K562 (cell line): ENCODE measurements around the gene RBFOX2. TPM values are rescaled to one million over a fixed set of nuclear protein-coding genes. Genes with fewer than 3 reads are reported as not detected.
A peak's percentile ranks its signal among the peaks of the same experiment; 100 is the strongest.

Experiments used
- HDAC8 ChIP-seq: fragments of 450-650 bp; IDR thresholded peaks from 2 replicates; pipeline ENCODE4 v1.6.1; 2016; ENCODE audit warnings: mild to moderate bottlenecking, missing genetic modification characterization, moderate library complexity, missing compliant biosample characterization
- NRF1 ChIP-seq, 2 experiments: fragments of 450-650 bp; IDR thresholded peaks in 1 of 2; conservative IDR thresholded peaks in 1 of 2; 2 replicates each; pipeline ENCODE4 v1.6.1; 2014; ENCODE audit warnings: mild to moderate bottlenecking in 2 of 2
- POLR2G ChIP-seq: fragments of 200-400 bp; formaldehyde crosslinking; IDR thresholded peaks from 2 replicates; pipeline ENCODE4 v1.6.1; 2017; ENCODE audit warnings: low read depth, mild to moderate bottlenecking, antibody characterized with exemption, low read length, moderate library complexity
- SIN3A ChIP-seq, 2 experiments: fragments of 150-350 bp in 1 of 2; IDR thresholded peaks; 2 replicates each; pipeline ENCODE4 v1.6.1; 2011 to 2016; ENCODE audit warnings: borderline replicate concordance in 2 of 2, low read depth in 2 of 2, low read length in 2 of 2, mild to moderate bottlenecking in 2 of 2, moderate library complexity in 2 of 2; ENCODE audit not compliant: control insufficient read depth in 1 of 2
- SRSF9 ChIP-seq: fragments of 200-400 bp; formaldehyde crosslinking; IDR thresholded peaks from 2 replicates; pipeline ENCODE4 v1.6.1; 2017; ENCODE audit warnings: low read depth, low read length, borderline replicate concordance
- ZNF274 ChIP-seq: IDR thresholded peaks from 2 replicates; pipeline ENCODE4 v1.6.1; 2011; ENCODE audit warnings: low read depth, mild to moderate bottlenecking, low read length, moderate library complexity, borderline replicate concordance
- polyA plus RNA-seq, 8 experiments: library from polyadenylated mRNA; depleted of rRNA in 4 of 8; stranded (reverse) in 5 of 8; unstranded in 3 of 8; fragments of >200 nt; fragmentation: Nextera tagmentation in 2 of 8; fragmentation: Illumina TruSeq in 1 of 8; extraction: Ambion mirVana in 2 of 8; extraction: Trizol in 1 of 8; gene quantifications; 2 replicates each; pipeline versions ENCODE4 v1.2.1 to v1.2.3, GENCODE V29; 2011 to 2014; ENCODE audit warnings: inconsistent platforms in 1 of 8, missing spikeins in 1 of 8
- total RNA-seq, 7 experiments: library from RNA; depleted of rRNA in 6 of 7; stranded (reverse); fragments of >200 nt in 6 of 7; fragmentation: Illumina TruSeq in 2 of 7; extraction: Trizol in 2 of 7; gene quantifications; 2 replicates each; pipeline versions ENCODE4 v1.2.1 to v1.2.3, GENCODE V29; 2011 to 2021; ENCODE audit warnings: low replicate concordance in 1 of 7
- TF ChIP-seq, protein P1 (sequence below), 2 experiments: fragments of 450-650 bp; IDR thresholded peaks; 2 replicates each; pipeline ENCODE4 v1.6.1; 2016; ENCODE audit warnings: mild to moderate bottlenecking in 2 of 2, borderline replicate concordance in 1 of 2, low read depth in 1 of 2, moderate library complexity in 1 of 2
- TF ChIP-seq, protein P2 (sequence below): fragments of 250-450 bp; sonication (Bioruptor Pico); IDR thresholded peaks from 2 replicates; pipeline ENCODE4 v1.9.0; 2021; ENCODE audit warnings: mild to moderate bottlenecking

RBFOX2 gene
- total and polyA plus RNA-seq, 9 of the 15 experiments (the other 6 are each of a cell fraction or from before 2014, with no cell fraction given): 5.8 to 24.8 (median 14.2) TPM

DNA sequence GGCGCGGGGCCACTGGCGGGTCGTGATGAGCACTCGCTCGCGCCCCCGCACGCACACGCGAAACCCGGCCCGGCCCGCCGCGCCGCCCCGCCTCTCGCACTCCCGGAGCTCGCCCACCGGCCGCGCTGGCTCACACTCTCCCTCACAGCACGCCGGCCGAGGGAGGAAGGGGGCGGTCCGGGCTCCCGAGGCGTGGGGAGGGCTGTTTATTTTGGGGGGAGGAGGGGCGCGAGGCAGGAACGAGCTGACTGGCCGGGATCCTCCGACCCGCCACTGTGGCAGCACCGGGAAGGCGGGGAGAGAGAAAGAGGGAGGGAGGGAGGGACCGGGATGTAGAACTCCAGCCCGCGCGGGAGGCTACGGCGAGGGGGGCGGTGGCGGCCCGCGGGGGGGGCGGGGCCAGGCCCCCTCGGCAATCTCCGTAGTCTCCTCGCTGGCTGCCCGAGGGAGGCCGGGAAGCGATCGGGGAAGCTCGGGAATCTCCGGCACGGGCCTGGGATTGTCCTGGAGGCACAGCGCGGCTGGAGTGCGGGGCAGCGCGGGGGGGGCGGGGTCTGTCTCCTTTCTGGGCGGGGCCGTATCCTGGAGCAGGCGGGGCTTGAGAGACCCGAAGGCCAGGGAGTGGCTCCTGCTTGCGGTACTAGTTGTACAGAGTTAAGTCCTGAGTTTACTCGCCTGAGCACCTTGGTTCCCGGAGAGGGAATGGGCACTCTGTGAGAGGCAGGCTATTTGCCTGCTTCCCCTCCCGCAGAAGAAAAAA, at the start of gene RBFOX2 (continued):
- TF ChIP-seq, protein P1, sequence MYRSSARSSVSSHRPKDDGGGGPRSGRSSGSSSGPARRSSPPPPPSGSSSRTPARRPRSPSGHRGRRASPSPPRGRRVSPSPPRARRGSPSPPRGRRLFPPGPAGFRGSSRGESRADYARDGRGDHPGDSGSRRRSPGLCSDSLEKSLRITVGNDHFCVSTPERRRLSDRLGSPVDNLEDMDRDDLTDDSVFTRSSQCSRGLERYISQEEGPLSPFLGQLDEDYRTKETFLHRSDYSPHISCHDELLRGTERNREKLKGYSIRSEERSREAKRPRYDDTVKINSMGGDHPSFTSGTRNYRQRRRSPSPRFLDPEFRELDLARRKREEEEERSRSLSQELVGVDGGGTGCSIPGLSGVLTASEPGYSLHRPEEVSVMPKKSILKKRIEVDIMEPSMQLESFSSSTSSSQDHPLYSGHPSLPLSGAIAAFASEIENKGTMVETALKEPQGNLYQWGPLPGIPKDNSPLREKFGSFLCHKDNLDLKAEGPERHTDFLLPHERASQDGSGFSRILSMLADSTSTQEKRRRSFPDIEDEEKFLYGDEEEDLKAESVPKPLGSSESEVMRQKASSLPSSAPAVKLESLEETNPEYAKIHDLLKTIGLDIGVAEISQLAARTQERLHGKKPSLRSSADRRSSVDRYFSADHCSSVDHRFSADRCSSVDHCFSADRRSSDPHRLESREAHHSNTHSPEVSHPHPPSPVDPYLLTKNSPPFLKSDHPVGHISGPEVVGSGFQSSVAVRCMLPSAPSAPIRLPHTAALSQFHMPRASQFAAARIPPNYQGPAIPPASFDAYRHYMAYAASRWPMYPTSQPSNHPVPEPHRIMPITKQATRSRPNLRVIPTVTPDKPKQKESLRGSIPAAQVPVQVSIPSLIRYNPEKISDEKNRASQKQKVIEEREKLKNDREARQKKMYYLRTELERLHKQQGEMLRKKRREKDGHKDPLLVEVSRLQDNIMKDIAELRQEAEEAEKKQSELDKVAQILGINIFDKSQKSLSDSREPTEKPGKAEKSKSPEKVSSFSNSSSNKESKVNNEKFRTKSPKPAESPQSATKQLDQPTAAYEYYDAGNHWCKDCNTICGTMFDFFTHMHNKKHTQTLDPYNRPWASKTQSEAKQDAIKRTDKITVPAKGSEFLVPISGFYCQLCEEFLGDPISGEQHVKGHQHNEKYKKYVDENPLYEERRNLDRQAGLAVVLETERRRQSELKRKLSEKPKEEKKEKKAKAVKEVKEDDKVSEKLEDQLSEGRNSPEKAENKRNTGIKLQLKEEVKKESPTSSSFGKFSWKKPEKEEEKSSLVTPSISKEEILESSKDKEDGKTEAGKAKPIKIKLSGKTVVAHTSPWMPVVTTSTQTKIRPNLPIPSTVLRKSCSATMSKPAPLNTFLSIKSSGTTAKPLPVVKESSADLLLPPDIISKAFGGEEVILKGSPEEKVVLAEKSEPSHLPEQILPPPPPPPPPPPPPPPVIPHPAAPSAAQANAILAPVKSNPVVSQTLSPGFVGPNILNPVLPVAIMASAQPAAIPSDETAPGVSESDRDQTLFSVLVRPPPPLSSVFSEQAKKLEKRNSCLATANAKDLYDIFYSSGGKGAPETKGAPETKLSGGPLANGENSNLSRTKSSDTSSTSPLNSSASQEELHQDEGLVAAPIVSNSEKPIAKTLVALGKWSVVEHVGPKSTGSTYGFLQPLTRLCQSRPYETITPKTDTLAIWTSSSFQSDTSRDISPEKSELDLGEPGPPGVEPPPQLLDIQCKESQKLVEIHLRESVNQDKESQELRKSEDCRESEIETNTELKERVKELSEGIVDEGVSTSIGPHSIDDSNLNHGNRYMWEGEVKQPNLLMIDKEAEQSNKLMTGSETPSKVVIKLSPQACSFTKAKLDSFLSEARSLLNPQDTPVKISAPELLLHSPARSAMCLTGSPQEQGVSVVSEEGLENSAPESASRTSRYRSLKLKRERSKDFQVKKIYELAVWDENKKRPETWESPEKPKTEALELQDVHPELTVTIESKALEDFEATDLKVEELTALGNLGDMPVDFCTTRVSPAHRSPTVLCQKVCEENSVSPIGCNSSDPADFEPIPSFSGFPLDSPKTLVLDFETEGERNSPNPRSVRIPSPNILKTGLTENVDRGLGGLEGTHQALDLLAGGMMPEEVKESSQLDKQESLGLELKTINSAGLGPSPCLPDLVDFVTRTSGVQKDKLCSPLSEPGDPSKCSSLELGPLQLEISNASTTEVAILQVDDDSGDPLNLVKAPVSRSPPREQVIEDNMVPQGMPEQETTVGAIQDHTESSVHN (IDR thresholded peaks at IDR 0.05; ENCODE audit: borderline replicate concordance in 1 of 2, low read depth in 1 of 2): no peak
- TF ChIP-seq, protein P2, sequence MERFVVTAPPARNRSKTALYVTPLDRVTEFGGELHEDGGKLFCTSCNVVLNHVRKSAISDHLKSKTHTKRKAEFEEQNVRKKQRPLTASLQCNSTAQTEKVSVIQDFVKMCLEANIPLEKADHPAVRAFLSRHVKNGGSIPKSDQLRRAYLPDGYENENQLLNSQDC (CRISPR knock-in tag): no peak
- TF ChIP-seq NRF1 (conservative IDR thresholded peaks at IDR 0.05 in 1 of 2, IDR thresholded peaks at IDR 0.05 in 1 of 2) (peak; percentile 60 to 62), ZNF274 (no peak), HDAC8 (tag) (no peak), SRSF9 (no peak), SIN3A (IDR thresholded peaks at IDR 0.05; ENCODE audit: borderline replicate concordance in 2 of 2, control insufficient read depth in 1 of 2, low read depth in 2 of 2, low read length in 2 of 2) (0 out of 4 replicates have a peak, but pooled peaks of 1 of the 2 experiments have one; percentile 41), POLR2G (peak; percentile 86)
